Stimulated activated CD8-positive, alpha-beta memory T cell treated with anti-CD3 and anti-CD28 coated beads, Interleukin-2, amount 100 ng/mL, for 1 hour (primary cell): ENCODE results near the gene SLC5A11.

Experiments used
- DNase-seq, 2 donors: peaks; one replicate each; pipeline ENCODE4 v3.0.0-alpha.2; 2020; ENCODE audit warnings: low read depth in 2 of 2

SLC5A11 gene

DNA sequence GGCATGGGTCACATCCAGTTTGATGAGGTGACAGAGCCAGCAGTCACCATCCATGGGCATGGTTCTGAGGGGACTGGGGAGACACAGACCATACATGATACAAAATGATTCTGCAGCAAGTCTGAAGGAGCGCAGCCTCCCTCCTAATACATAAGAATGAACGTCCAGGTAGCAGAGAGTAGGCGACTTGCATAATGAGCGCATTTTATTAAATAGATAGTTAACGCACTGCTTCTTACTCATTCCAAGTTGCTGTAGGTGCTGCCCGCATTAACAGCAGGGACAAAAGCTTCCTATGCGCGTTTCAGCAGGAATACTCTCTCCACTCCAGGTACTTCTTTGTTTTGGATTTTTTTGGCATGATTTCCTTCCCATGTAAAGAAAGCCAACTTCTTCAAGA lies 73.8 kb downstream of the SLC5A11 start:
- no peak for DNase-seq

DNA sequence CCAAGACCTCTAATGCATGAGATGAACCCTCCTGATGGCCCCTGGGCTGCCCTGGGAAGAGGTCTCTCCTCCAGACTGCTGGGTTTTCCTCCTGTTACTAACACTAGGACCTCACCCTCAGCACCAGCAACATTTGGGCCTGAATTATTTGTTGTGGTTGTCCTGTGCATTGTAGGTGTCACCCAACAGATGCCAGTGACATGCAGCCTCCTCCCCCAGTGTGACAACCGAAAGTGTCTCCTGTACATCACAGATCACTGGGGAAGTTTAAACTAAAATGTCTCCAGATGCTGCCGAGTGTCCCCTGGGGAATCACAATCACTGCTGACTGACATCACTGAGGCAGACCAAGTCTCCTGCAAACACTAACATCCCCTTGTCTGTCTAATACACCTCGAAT lies 74.8 kb downstream of the SLC5A11 start:
- no peak for DNase-seq

DNA sequence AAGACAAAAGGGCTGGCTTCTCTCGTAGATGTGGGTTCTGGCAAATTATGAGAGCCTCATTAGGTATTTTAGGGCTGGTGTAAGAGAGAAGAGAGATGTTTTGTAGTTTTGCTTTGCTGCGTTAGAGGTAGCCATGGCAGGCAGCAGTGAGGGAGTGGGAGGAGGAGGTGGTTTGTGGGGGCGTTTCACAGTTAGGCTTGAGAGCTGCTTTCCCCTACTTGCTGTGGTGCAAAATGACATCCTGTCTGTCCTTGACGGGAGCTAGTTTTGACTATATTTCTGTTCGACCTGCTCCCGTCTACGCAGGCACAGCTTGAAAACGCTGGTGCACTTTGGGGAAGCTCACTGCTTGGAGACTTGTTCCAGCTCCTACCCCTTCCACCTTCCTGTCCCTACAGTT lies 75.5 kb downstream of the SLC5A11 start:
- no peak for DNase-seq

DNA sequence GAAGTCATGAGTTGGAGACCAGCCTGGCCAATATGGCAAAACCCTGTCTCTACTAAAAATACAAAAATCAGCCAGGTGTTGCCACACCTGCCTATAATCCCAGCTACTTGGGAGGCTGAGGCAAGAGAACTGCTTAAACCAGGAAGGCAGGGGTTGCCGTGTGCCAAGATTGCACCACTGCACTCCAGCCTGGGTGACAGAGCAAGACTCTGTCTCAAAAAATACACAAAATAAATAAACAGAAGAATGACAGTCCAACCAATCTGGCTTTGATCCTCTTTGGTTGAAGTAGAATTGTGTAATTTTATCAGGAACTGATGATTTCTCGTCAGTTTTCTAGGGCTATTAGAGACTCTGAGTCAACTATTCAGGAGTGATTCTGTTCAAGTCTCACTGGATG lies 79.4 kb downstream of the SLC5A11 start:
- DNase-seq = no peak

DNA sequence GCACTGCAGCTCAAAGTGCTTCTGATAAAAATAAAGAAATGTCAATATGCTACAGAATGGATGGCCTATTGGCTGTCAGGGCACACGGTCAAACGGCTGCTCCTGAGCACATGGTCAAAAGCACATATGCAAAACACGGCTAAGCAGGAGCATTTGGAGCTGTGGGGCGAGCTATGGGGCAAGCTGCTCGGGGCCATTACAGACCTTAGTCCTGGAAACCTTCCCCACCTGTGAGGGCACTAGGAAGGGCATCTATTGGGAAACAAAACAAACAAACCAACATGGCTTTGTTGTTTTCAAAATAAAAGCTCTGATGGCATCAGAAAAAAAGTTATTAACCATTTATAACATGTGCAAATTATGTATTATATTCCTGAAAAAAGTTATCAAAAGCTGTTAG lies 83.6 kb downstream of the SLC5A11 start:
- DNase-seq = no peak

DNA sequence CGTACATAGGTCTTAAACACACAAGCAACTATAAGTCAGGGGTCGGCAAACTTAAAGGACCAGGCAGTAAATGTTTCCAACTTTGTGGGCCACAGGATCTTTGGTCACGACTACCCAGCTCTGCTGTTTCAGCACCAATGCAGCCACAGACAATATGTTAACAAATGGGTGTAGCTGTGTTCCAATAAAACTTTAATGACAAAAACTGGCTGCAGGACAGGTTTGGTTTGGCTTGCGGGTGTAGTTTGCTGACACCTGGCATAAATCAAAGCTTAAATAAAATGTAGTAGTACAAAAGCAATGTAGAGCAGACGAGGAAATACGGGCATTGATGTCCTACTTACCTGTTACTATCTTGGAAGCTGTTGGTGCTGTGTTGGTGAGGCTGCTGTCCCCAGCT lies 84.7 kb downstream of the SLC5A11 start:
- no peak for DNase-seq

DNA sequence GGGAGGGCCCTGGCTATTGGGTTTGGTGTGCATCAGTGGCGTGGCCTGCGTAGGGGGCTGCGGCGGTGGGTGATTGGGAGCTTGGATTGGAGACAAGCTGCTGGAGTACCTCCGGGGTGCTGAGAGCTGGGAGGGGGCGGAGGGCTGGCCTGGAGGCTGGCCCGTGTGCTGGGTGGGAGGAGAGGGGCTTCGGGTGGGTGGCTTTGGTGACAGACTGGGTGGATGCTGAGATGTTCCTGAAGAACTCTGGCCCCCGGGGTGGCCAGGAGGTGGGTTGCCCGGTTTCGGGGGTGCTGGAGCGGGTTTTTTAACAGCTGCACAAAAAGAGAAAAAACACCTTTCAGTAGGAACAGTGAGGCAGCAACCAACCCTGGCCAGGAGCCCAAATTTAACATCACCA lies 85.3 kb downstream of the SLC5A11 start:
- DNase-seq = no peak

DNA sequence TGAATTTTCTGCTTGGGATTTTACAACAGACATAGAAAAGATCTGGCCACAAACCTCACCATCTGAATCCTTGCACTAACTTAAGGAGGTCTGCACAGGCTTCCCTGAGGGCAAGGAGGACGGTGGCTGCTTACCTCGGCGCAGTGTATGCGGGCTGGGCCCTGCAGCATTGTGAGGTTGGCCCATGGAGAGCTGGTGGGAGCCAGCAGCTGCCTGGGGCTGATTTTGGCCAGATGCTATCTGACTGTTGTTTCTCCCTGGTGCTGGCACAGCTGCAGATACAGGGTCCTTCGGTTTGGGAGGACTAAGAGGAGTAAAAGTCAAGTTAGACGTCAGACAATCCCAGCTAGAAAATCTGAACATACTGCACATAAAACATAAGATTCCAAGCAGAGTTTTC lies 89.6 kb downstream of the SLC5A11 start:
- no peak for DNase-seq

DNA sequence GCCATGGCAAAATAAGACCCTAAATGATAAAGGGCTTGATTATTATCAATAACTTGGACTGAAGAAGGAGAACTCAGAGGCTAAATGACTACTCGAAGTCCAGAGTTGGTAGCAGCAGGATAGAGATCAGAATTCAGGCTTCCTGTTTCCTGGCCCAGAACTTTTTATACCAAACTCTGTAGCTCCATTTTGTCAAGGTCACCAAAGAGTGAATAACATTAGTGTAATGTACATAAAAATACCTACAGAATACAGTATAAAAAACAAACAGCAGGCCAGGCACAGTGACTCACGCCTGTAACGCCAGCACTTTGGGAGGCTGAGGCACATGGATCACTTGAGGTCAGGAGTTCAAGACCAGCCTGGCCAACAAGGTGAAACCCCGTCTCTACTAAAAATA lies 90.4 kb downstream of the SLC5A11 start:
- no peak for DNase-seq

DNA sequence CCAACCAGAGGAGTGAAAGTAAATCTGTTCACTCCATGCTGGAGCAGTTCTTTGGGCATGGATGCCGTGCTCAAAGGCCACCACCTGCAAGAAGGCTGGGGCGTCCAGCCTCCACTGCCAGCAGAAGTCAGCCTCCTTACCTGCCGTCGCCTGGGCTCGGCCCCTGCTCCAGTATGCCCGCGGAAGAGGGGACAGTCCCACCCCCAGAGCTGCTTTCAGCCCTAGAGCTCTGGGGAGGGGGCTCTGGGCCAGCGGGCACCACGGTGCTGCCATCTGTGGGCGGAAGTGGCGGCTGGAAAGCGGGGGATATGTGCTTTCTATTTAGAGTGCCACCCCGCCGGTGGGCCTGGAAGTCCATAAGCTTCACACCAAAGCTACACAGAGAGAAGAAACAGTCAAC lies 93.5 kb downstream of the SLC5A11 start:
- DNase-seq = no peak

DNA sequence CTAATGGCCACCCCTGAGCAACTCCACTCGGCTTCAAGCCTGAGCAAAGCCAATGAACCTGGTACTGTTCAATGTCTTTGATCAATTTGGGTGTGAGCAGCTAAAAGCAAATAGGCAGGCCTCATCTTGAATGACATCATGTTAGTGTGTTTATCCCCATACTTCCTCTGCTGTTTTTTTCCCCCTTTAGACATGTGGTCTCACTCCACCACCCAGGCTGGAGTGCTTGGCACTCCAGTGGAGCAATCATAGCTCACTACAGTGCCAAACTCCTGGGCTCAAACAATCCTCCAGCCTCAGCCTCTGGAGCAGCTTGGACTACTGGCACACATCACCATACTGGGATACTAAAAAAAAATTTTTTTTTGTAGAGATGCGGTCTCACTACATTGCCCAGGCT lies 94.0 kb downstream of the SLC5A11 start:
- no peak for DNase-seq

DNA sequence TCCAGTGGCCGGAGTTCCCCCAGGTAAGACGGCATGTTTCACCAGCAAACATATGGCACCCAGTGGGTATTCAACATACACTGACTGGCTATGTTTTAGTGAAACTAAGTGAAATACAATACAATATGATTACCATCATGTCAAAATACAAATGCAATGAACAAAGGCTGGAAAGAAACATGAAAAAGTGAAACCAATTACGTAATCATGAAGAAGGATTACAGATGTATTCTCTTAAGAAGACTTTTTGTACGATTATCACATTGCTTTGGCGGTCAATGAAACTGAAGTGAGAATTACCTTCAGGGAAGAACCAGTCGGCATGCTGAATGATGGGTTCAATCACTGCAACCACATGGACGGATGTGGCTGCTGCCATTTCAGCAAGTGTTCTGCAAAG lies 97.7 kb downstream of the SLC5A11 start:
- DNase-seq = no peak

DNA sequence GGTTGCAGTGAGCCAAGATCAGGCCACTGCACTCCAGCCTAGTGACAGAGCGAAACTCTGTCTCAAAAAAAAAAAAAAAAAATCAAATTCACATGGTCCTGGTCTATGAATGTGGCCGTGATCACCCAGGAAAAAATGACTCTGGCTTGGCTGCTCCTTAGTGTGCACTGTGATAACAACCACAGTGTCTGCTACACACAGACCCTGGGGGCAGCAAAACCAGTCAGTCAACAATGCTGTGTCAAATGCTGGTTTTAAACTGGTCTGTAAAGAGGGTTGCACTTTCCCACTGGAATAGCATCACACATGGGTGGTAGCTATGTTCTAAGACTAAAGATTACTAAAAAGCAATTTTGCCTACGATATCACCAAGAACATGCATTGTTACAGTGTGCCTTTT lies 98.4 kb downstream of the SLC5A11 start:
- DNase-seq = no peak

DNA sequence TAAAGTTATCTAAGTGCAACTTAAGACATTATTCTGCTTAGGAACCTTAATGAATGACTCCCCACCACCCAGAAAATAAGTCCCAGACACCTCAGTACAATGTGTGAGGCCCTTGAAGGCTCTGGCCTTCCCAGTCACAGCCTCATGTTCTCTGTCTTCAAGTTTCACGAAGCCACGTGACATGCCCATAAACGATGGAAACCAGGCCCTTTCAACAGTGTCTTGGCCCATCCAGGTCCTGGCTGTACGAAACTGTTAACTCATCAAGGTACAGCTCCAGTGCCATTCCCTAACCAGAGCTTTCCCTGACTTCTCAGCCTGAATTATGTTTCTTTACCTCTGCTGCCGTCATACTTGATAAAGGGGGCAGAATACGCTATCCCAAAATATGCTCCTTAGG lies 100.4 kb downstream of the SLC5A11 start:
- no peak for DNase-seq

DNA sequence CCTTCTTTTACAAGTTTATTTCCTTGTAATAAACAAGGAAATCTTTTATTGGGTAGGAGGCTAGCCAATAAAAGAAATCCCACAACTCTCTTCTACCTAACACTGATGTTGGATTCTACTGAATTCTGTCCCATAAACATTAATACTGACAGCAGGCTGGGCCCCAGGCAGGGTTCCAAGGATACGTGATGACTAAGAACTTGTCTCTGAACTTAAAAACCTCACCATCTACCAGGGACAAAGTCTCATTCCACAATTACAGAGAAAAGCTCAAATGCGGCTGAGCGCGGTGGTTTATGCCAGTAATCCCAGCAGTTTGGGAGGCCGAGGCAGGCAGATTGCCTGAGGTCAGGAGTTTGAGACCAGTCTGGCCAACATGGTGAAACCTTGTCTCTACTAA lies 104.5 kb downstream of the SLC5A11 start:
- no peak for DNase-seq

DNA sequence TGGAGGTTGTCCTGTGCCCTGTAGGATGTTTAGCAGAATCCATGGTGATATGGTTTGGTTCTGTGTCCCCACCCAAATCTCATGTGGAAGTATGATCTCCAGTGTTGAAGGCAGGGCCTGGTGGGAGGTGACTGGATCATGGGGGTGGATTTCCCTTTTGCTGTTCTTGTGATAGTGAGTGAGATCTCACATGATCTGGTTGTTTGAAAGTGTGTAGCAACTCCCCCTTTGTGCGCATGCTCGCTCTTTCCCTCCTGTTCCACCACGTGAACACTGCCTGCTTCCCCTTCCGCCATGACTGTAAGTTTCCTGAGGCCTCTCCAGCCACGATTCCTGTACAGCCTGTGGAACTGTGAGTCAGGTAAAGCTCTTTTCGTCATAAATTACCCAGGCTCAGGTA lies 107.5 kb downstream of the SLC5A11 start:
- DNase-seq = no peak

DNA sequence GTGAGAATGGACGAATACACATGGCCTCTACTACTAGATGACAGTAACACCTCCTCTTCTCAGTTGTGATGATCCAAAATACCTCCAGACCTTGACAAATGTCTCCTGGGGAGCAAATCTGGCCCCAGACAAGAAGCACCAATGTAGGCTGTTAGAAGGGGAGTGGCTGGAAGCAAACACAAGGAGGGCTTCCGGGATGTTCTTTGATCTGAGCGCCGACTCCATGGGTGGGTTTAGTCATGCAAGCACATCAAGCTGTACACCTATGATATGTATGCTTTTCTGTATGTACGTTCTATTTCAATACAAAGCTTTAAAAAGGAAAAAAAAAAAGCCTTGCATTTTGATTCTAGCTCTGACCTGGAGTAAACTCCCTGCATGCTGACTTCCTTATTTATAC lies 108.0 kb downstream of the SLC5A11 start:
- DNase-seq = no peak

DNA sequence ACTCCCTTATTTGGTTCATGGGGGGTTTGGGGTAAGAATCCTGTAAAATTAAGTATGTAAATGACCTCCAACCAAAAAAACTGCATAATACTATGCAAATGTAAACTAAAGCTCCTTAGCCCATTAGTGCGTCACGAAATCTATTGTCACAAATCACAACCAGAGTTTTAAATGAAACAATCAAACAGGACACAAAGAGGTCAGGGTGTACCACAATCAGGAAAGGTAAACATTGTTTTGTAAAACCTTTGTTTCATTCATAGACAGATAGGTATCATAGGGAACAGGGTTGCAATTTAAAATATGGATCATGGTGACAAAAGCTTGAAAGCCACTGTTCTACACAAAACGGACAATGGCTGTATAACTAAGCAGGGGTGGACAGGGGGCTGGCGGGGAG lies 108.4 kb downstream of the SLC5A11 start:
- no peak for DNase-seq

DNA sequence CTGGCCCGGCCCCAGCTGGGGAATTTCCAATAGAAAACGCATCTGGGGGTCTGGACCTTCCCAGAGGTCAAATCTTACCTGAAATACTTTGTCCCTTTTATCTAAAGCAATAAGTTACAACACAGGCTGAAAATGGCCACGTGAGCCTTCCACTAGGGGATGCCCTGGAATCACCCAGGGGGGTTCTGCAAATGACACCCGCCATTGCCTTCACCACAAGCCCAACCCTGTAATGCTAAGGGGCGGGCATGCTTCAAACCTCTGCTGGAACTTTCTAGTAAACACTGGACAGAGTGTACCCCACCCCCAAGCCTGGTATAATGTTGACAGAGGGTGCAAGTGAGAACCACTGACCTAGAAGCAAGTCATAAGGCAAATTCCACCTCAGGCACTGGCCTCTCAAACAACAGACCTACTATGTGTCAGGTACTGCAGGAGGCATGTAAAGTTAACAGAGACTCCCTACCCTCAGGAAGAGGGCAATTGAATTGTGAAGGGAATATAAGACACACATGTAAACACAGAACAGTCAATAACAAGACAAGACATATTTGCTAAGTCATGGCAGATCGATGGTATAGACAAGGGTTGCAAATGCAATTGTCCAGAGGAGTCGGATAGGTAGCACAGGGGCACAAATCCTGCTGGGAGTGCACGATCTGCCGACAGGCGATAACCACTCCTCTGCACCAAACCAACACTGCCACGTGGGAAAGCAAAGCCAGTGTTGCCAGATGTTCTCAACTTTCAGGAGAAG lies 110.4 kb downstream of the SLC5A11 start:
- no peak for DNase-seq

DNA sequence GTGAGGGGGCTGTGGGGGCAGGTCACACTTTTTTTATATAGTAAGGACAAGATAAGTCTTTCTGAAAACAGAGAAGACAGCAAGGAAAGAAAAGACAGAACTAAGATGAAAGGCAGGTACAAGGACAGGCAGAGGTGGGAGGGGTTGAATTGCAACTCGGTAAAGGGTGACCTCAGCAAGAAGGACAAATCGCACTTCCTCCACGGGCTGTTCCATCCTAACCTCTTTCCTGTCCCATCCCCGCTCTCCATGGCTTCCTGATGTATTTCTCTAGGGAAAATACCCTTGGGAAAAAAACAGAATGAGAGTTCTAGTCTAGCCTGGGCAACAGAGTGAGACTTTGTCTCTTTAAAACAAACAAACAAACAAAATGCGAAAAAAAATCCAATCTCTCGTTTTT lies 112.1 kb downstream of the SLC5A11 start:
- DNase-seq = no peak
